Kidney glomerular epithelial cell (primary cell): ENCODE results near the gene SMAP2.

ENCODE experiments used
- DNase-seq: peaks from one replicate; lab custom pipeline; 2025; lab: John Stamatoyannopoulos, UW

Gene SMAP2

GRCh38 chr1:40390857-40391256, 17.3 kb downstream of the SMAP2 start:
- no peak for DNase-seq

GRCh38 chr1:40391688-40392145, 18.2 kb downstream of the SMAP2 start:
- no peak for DNase-seq

GRCh38 chr1:40392221-40392620, 18.7 kb downstream of the SMAP2 start:
- DNase-seq, result no peak

GRCh38 chr1:40393173-40393572, 19.6 kb downstream of the SMAP2 start:
- DNase-seq, result no peak

- no peak for DNase-seq
Observed at GRCh38 chr1:40394491-40395172, 21.1 kb downstream of the SMAP2 start.

- DNase-seq, result no peak
Observed at GRCh38 chr1:40395190-40396175, 22.0 kb downstream of the SMAP2 start.

- DNase-seq, result no peak
Observed at GRCh38 chr1:40396420-40396819, 22.9 kb downstream of the SMAP2 start.

GRCh38 chr1:40397258-40397657, 23.7 kb downstream of the SMAP2 start:
- no peak for DNase-seq

GRCh38 chr1:40399984-40400704, 26.6 kb downstream of the SMAP2 start:
- no peak for DNase-seq

GRCh38 chr1:40401473-40402201, 28.1 kb downstream of the SMAP2 start:
- no peak for DNase-seq

GRCh38 chr1:40404670-40405462, 31.3 kb downstream of the SMAP2 start:
- peak; percentile 42 for DNase-seq

GRCh38 chr1:40405812-40406211, 32.3 kb downstream of the SMAP2 start:
- no peak for DNase-seq

GRCh38 chr1:40407453-40407852, 33.9 kb downstream of the SMAP2 start:
- DNase-seq, result no peak

- no peak for DNase-seq
Observed at GRCh38 chr1:40409467-40409866, 35.9 kb downstream of the SMAP2 start.

- no peak for DNase-seq
Observed at GRCh38 chr1:40411294-40411693, 37.8 kb downstream of the SMAP2 start.

GRCh38 chr1:40411843-40412242, 38.3 kb downstream of the SMAP2 start:
- DNase-seq, result no peak

- no peak for DNase-seq
Observed at GRCh38 chr1:40413527-40414252, 40.2 kb downstream of the SMAP2 start.

- no peak for DNase-seq
Observed at GRCh38 chr1:40414331-40414730, 40.8 kb downstream of the SMAP2 start.

GRCh38 chr1:40416709-40417108, 43.2 kb downstream of the SMAP2 start:
- no peak for DNase-seq
